GM18870 (cell line): Measurements from ENCODE around the gene DAPK2.
"Not testable (repeated sequence)": the region's sequence is repeated elsewhere in the genome, so short reads cannot be mapped to it uniquely, and the experiment has no call there.

Experiments
- ATAC-seq: cut with Tn5 transposase; IDR thresholded peaks from one replicate; pipeline ENCODE4 v1.9.1; 2021; ENCODE audit warnings: moderate library complexity; ENCODE audit not compliant: unreplicated experiment

DAPK2 gene

DNA sequence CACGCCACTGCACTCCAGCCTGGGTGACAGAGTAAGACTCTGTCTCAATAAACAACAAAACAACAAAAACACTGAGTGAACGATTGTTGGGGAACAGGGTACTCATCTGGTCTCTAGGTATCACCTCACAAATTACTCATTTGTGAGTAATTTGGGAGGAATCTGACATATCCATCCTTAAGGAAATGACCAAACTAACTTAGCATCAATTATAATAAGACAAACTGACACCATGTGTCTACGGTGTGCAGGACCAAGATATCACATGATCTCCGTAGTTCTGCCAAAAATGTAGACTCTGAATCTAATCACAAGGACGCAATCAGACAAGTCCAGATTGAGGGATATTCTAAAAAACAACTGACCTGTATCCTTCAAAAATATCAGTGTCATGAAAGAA, 12.0 kb upstream of the DAPK2 start:
- no peak for ATAC-seq

DNA sequence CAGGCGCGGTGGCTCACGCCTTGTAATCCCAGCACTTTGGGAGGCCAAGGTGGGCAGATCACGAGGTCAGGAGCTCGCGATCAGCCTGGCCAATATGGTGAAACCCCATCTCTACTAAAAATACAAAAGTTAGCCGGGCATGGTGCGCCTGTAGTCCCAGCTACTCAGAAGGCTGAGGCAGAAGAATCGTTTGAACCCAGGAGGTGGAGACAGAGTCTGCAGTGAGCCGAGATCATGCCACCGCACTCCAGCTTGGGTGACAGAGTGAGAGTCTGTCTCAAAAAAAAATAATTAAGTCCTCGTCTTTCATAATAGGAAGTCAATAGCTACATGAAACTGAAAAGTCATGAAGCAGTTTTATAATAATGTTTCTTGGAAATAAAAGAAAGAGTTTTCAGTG, 7.4 kb upstream of the DAPK2 start:
- ATAC-seq, result not testable (repeated sequence)

DNA sequence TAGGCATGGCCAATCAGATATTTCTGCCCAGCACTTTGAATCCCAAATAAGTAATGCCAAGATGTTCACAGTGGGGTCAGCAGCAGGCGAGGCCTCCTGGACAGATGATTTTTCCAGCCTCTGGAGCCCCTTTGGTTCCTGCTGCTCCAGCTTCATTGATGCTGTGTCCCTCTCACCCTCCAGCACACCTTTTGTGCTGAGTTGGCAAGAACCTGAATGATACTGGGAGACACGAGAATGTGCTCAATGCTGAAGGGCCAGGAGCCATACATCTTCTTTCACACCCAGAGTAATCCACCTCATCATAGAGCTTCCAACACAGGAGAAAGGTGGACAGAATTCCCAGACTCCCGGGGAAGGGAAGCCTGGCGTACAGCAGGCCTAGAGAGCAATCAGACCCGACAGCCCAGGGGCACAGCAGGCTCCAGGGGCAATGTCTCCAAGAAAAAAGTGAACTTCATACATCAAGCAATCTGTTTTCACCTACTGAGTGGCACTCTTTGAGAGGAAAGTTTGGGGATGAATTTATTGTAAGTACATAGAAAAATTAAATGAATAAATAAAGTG, 6.7 kb upstream of the DAPK2 start:
- no peak for ATAC-seq

DNA sequence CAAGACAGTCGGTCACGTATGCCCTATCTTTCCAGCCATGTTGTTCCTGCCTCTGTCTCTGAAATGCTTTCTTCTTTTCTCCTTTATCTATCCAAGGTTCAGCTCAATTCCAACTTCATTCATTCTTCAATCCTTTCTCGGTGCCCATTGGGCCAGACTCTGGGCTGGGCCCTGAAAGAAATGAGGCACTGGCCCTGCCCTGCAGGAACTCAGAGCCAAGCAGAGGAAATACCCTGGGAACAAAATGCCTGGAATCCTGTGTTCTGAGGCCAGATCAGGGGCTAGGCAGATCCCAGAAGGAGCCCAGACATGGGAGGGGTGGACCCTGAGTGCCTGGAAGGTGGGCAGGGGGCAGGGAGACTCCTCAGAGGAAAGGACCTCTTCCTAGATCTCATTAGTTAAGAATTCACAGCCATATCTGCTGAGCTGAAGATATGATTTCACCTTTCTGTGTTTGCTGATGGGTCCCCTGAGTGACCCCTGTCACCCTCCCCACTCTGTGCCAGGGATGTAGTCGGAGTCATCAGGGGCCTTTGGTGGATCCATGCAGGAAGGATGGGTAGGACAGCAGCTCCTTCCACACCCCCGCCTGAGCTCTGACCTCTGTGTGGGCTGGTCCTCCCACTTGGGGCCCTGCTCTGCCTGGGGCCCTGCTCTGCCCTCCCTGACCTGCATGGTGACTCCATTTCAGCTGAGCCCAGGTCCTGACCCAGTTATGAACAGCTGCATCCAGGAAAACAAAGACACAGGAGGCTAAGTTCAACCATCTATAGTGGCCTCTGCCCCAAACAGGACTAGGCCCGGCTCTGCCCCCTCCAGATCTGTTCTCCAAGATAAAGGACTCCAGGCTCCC, 5.3 kb upstream of the DAPK2 start:
- no peak for ATAC-seq

DNA sequence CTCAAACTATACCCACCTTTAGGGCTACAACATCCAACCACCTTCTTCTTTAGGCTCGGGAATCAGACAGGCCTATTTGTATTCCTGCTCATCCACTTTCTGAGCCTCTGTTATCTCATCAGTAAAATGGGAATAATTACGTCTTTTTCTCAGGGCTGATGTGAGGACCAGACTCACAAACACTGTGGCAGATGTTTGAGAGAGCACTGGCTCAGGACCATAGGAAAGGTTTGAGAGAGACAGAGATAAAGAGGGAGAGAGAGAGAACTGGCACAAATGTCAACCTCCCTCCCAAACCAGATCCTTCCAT, 4.8 kb upstream of the DAPK2 start:
- ATAC-seq, result no peak

DNA sequence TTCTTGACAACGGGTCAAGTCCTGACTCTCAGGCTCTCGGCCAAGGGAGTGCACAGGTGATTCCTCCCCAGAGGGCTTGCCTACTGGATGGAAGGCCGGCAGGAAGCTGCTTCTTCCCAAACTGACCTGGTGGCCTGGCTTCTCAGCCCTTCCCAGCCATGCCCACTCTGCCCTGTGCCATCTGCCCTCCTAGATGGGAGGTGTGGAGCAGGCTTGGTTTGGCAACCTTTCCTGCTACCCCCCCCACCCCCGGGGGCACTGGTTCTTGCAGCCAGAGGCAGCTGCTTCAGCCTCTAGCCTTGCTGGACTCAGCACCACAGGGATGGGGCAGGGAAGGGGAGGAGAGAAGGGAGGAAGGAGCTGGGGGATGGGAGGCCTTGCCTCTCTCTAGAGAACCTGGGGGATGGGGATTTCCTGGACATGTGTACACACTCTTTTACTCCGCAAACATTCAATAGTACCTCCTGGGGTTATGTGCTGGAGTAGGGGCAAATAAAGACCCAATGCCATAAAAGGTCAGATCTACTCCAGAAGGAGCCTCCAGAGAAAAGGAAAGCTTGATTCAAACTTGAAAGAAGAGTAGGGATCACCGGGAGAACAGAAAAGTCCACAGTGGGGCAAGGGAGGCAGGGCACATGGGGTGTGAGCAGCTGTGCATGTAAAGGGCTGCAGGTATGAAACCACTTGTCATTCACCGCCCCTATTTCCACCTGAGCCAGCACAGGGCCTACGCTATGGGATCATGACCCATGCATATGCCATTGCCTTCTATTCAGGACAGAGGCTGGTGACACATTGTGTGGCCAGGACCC, 4.2 kb upstream of the DAPK2 start:
- ATAC-seq, result no peak

DNA sequence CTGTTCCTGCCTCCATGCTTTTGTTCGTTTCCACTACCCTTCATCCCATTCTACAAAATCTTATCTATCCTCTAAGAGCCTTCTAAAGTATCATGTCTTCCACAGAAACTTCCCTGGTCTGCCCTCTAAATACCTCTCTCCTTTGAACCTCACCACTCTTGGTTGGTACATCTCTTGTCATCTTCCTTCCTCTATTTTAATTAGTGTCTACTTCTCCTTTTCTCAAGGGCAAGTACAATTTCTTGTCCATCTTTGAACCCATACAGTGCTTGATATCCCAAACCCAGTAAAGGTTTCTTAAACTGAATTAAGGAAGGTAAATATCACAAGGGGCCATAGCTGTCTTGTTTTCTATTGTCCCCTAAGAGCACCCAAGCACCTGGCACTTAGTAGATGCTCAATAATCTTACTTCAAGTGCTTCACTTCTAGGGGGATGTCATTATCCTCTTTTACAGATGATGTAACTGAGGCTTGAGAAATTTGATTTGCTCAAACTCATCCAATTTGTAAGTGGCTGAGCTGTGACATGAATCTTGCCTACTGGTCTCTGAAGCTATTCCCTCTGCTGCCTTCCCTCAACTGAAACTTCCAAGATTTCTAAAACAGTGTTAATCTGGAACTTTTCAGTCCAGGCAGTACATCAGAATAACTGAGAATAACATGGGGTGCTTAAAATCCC, 2.6 kb upstream of the DAPK2 start:
- no peak for ATAC-seq

DNA sequence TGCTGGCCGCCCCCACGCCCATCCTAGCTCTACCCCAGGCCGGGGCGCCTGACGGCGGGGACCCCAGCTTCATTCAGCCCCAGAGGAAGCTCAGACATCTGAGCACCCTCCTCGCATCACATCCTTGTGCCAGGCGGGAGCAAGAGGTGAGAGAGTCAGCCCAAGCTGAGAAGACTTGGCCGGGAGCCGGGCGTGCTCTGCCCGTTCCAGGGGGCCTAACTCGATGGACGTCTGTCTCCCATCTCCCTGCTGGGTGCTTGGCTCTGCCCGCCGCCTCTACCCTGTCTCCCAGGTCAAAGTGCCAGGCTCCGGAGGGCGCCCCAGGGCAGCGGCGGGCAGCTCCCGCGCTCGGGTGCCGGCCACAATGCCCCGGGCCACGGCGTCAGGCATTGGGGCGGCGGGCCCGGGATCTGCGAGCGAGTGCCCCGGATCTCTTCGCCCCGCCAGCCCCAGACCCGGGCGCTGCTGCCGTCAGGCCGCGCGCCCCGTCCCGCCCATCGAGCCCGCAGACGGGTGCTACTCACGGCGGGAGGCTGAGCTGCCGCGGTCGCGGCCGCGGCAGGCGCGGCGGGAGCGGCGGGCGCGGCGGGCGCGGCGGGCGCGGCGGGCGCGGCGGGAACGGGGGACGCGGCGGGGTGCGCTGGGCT, 388 bp downstream of the DAPK2 start:
- no peak for ATAC-seq

DNA sequence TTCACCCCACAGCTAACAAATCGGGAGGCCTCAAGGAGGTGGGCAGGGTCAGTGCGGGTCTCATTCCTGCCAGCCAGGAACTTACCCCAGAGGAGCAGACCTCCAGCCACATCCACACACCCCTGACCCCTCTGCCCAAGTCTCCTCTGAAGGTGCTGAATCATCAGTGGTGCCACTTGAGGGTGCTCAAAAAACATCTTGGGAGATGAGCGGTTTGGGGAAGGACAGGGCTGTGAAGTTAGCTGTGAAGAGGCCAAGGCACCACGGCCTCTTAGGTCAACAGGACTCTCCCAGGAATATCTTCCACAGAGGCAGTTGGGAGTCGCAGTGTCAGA, 1.2 kb downstream of the DAPK2 start:
- no peak for ATAC-seq

DNA sequence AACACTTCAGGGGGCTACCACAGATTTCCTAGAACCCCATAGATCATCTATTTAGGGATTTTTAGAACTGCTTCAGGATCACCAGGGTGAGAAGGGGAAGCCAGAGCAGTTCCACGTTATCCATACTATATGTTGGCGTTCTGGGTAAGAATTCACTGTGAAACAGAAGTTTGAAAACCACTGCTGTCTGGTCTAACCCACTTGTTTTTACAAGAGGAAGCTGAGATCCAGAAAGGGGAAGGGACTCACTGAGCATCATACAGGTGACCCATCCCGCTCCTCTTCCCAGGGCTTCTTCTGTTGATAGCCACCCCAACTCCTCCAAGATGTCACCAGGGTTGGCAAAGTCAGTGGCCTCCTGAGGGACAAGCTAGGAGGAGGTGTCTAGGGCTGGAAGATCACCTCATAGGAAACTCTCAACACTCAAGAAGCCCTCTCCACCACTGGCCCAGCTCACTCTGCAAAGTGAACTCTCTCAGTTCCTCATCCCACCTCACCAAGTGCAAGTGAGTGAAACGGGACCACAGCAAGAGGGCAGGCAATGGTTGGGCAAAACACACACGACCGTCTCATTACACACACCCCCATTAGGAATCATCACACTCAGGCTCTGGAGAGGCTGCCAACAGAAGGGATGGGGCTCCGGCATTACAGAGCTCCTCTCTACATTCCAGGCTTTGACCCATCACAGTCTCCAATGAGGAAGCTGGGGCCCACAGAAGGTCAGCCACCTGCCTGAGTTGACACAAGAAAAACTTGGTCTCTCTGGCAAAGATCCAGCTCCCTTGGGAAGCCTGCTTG, 1.8 kb downstream of the DAPK2 start:
- ATAC-seq, result peak; percentile 44

DNA sequence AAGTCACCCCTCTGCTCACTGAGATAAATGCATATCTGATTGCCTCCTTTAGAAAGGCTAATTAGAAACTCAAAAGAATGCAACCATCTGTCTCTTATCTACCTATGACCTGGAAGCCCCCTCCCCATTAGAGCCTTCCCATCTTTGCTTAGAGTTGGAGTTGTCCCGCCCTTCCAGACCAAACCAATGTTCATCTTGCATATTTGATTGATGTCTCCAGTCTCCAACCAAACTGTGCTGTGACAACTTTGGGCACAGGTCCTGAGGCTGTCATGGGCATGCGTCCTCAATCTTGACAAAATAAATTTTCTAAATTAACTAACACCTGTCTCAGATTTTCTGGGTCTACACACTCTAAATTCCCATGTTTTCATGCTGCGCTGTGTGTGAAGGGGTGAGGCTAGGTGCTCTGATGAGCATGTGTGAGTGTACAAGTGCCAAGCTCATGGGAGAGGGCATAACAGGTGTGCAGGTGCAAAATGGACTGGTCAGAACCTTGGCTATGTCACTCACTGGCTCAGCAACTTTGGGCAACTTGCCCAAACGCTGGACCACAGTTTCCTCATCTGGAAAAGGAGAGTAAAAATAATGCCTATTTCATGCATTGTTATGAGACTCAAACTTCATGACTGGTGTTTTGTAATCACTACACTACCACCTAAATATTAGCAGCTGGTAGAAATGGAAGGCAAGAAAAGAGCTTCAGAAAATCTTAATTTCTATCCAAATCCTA, 7.2 kb downstream of the DAPK2 start:
- no peak for ATAC-seq

DNA sequence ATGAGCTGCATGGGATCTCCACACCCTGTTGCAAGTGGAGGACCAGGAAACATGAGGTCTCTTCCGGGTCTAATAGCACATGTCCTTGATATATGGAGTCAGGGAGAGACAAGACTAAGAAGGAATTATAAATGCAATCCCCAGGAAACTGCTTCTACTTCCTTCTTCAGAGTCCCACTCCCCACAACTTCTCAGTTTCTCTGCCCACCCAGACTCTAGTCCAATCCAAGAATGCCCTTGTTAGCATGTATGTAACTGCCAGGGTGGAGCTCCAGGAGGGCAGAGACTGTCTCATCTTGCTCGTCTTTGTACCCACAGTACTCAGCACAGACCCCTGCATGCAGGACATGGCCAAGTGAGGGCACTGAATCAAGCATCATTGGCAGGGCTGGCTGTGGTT, 8.3 kb downstream of the DAPK2 start:
- ATAC-seq, result no peak

DNA sequence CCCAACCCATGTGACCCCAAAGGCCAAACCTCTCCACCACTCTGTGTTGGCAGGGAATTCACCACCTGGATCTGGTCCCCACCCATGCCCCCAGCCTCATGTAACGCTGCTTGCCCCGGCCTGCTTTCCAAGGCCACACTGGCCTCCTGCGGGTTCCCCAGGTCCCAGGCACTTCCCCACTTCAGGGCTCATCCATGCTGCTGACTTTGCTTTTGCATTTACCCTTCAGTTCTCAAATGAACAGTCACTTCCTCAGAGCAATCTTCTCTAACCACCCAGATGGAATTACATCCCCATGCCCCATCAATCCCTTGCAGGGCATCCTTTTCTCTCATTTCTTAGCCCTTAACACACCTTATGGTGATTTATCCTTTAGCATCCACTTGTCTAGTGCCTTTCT, 9.2 kb downstream of the DAPK2 start:
- no peak for ATAC-seq

DNA sequence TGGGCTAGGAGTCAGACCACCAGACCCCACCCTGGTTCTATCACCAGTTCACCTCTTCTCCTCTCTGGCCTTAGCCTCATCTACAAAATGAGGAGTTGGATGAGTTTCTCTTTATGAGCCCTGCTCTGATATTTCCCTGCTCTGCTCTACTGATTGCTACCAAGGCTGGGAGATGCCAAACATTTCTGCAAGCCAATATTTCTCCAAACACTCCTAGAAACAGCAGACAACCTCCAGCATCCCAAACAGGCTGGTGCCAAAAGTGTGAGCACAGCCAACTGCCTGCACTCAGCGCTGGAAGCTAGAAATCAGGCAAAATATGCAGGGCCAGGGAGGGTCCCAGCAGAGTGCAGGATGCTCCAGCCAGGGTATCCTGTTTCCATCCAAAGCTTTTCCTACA, 10.8 kb downstream of the DAPK2 start:
- ATAC-seq, result no peak

DNA sequence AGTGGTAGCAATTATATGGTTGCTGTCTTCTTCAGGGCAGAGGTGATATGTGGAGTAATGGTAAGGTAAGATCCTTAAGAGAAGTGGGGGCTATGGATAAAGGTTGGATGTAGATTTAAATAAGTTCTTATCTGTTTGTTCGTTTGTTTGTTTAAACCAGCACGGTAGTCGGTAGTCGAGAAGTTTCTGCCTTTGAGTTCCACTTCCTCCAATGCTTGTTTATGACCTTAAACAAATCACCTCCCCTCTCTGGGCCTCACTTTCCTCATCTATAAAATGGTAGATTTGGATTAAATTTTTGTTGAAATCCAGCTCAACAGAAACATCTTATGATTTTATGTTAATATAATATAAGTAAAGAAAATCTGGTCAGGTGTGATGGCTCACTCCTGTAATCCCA, 11.8 kb downstream of the DAPK2 start:
- no peak for ATAC-seq

DNA sequence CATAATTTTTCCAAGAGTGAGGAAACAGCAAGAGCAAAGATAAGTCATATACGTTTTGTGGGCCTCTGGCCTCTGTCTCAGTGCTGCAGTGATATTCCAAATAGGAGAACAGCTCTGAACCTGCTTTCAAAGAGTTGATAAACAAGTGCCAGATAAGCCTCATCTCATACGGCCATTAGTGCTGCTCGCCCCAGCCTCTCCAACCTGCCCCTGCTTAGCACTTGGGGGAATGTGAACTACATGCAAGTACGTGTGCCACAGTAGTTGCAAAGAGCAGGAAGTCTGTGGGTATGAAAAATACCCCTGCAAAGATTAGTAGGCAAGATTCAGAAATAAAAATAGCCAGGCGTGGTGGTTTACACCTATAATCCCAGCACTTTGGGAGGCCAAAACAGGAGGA, 14.0 kb downstream of the DAPK2 start:
- ATAC-seq, result no peak

DNA sequence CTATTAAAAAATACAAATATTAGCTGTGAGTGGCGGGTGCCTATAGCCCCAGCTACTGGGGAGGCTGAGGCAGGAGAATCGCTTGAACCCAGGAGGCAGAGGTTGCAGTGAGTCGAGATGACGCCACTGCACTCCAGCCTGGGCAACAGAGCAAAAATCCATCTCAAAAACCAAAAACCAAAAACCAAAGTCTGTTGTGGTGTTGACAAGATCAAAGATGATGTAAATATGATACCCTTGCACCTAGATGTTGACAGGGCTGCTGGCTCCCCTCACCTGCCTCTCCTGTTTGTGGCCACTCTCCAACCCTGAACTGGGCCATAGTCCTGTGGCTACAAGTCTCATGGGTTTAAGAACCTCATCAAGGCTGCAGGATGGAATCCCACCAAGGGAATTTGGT, 16.2 kb downstream of the DAPK2 start:
- no peak for ATAC-seq

DNA sequence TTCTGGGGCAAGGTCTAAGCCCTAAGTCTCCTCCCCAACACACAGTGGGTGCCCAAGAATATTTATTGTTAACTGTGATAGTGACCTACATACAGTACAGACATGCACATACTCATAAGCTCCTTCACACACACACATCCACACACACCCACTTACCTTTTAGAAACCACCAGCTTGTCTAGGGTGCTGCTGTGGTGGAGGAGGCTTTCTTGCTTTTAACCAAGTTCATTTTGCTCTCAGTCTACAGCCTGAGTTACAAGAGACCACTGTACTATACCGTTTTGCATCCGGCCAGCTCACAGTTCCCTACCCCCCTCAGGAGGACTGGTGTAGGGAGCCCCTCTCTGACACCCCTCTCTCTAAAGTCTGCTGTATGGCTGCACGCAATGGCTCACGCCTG, 16.7 kb downstream of the DAPK2 start:
- ATAC-seq, result no peak

DNA sequence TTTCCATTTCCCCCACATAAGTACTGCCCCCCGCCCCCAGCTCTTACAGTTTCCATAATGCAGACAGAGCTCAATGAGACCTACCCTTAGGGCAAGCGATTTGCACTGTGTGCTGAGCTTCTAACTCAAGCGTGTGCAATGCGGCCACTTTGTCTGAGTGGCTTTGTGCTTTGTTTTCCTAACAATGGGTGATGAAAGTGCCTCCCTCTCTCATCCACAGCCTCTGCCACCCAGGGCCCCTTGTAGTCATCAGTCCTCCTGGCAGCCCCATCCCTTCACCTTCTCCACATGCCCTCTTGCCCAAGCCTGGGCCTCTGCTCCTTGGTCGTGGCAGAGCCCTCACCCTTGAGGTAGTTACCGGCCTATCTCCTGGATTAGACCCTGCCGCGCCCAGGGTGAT, 17.2 kb downstream of the DAPK2 start:
- ATAC-seq, result no peak

DNA sequence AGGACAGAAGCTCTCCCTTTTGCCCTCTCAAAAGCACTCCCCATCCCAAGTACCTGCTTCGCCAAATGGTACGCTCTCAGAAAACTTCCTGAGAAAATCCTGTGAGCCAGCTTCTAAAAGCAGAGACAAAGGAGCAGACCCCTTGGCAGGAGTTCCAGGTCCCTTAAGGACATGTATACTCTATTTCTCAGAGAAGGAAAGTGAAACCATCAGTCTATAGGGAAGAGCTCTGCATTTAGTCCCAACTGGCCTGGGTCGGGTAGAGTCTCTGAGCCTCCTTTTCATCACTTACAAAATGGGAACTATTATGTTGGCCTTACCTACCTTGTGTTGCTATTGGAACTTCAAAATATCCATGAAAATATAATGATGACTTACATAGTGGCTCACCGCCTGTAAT, 19.7 kb downstream of the DAPK2 start:
- no peak for ATAC-seq
